Bronchial epithelial cell (primary cell): ENCODE results near the gene SMIM11. TPM values are rescaled to one million over a fixed set of nuclear protein-coding genes. Genes with fewer than 3 reads are reported as not detected.
"Not testable (repeated sequence)": the region's sequence is repeated elsewhere in the genome, so short reads cannot be mapped to it uniquely, and the experiment has no call there.

Experiments used
- DNase-seq: peaks from one replicate; pipeline ENCODE4 v3.0.0-alpha.2; 2010; ENCODE audit warnings: low read depth
- FAIRE-seq: peaks from 2 replicates; lab custom pipeline; 2011; peaks lifted over from hg19 to GRCh38; lab: Jason Lieb, UNC
- H3K27me3 ChIP-seq: 2 replicates; pipeline ENCODE4 v1.5.1; 2011; ENCODE audit warnings: low read length; ENCODE audit not compliant: control insufficient read depth, insufficient read depth
- H3K36me3 ChIP-seq: 2 replicates; pipeline ENCODE4 v1.5.1; 2011; ENCODE audit warnings: low read length; ENCODE audit not compliant: control insufficient read depth, insufficient read depth
- H3K4me3 ChIP-seq: 2 replicates; pipeline ENCODE4 v1.5.1; 2011; ENCODE audit warnings: mild to moderate bottlenecking, low read depth, low read length, control low read depth
- CTCF ChIP-seq: IDR thresholded peaks from 2 replicates; pipeline ENCODE4 v1.5.1; 2011; ENCODE audit warnings: mild to moderate bottlenecking, moderate library complexity, low read length, control low read depth, inconsistent platforms; ENCODE audit not compliant: insufficient read depth, severe bottlenecking
- total RNA-seq: library from RNA; depleted of rRNA; stranded (reverse); fragments of >200 nt; gene quantifications from 2 replicates; pipeline ENCODE4 v1.2.1, GENCODE V29; 2014

SMIM11 gene
- total RNA-seq, 1 donor from 2014 or later: 2.9 TPM

- Histone ChIP-seq H3K36me3 (no peaks in the 10 kb centered on the region), H3K4me3 (no peak overlapping the region), H3K27me3 (no peaks in the 10 kb centered on the region)
- no peak for TF ChIP-seq CTCF
- DNase-seq (no peak), FAIRE-seq (no peak)
Observed at GRCh38 chr21:34364921-34365320, 10.4 kb upstream of the SMIM11 start.

GRCh38 chr21:34365809-34366208, 9.5 kb upstream of the SMIM11 start:
- Histone ChIP-seq H3K4me3 (no peak overlapping the region), H3K36me3 (no peaks in the 10 kb centered on the region), H3K27me3 (no peaks in the 10 kb centered on the region)
- TF ChIP-seq CTCF: no peak
- DNase-seq (no peak), FAIRE-seq (no peak)

GRCh38 chr21:34367320-34367935, 7.9 kb upstream of the SMIM11 start:
- DNase-seq (peak; percentile 81), FAIRE-seq (peak; percentile 72)
- no peaks in the 10 kb centered on the region for H3K27me3 ChIP-seq
- no peaks in the 10 kb centered on the region for H3K36me3 ChIP-seq
- no peak overlapping the region for H3K4me3 ChIP-seq
- peak; percentile 57 for TF ChIP-seq CTCF

GRCh38 chr21:34369741-34370140, 5.6 kb upstream of the SMIM11 start:
- Histone ChIP-seq H3K36me3 (no peaks in the 10 kb centered on the region), H3K4me3 (no peak overlapping the region), H3K27me3 (no peaks in the 10 kb centered on the region)
- no peak for TF ChIP-seq CTCF
- FAIRE-seq (no peak), DNase-seq (no peak)

- no peak for TF ChIP-seq CTCF
- Histone ChIP-seq H3K4me3 (no peak overlapping the region), H3K36me3 (no peaks in the 10 kb centered on the region), H3K27me3 (no peaks in the 10 kb centered on the region)
- DNase-seq: no peak
- FAIRE-seq: no peak
Observed at GRCh38 chr21:34372321-34372720, 3.0 kb upstream of the SMIM11 start.

GRCh38 chr21:34374462-34374861, 845 bp upstream of the SMIM11 start:
- not testable (repeated sequence) for H3K36me3 ChIP-seq, H3K27me3 ChIP-seq, DNase-seq, H3K4me3 ChIP-seq, FAIRE-seq

- H3K27me3 ChIP-seq, FAIRE-seq, DNase-seq, H3K36me3 ChIP-seq, H3K4me3 ChIP-seq: not testable (repeated sequence)
Observed at GRCh38 chr21:34375619-34375972, 289 bp downstream of the SMIM11 start.

GRCh38 chr21:34383138-34383537, 7.8 kb downstream of the SMIM11 start:
- H3K36me3 ChIP-seq, H3K27me3 ChIP-seq, H3K4me3 ChIP-seq, DNase-seq, FAIRE-seq: not testable (repeated sequence)

- not testable (repeated sequence) for FAIRE-seq, DNase-seq, H3K27me3 ChIP-seq, H3K36me3 ChIP-seq, H3K4me3 ChIP-seq
Observed at GRCh38 chr21:34383724-34384415, 8.6 kb downstream of the SMIM11 start.

GRCh38 chr21:34400522-34400921, 25.2 kb downstream of the SMIM11 start:
- not testable (repeated sequence) for H3K36me3 ChIP-seq, H3K4me3 ChIP-seq, DNase-seq, H3K27me3 ChIP-seq
- FAIRE-seq: peak; percentile 76
